Umbilical cord (tissue), 2 donors: ENCODE data around the gene RNF121. TPM values are rescaled to one million over a fixed set of nuclear protein-coding genes. Genes with fewer than 3 reads are reported as not detected.
A peak's percentile ranks its signal among the peaks of the same experiment; 100 is the strongest.

ENCODE experiments used
- DNase-seq: peaks from one replicate; pipeline ENCODE4 v3.0.0-alpha.2; 2015; ENCODE audit warnings: low spot score
- total RNA-seq: library from RNA; depleted of rRNA; stranded (reverse); fragments of >200 nt; gene quantifications from one replicate; pipeline ENCODE4 v1.2.3, GENCODE V29; 2014; ENCODE audit warnings: low replicate concordance; ENCODE audit not compliant: insufficient read depth

RNF121 gene
- total RNA-seq, 1 donor from 2014 or later = 30.1 TPM

DNA sequence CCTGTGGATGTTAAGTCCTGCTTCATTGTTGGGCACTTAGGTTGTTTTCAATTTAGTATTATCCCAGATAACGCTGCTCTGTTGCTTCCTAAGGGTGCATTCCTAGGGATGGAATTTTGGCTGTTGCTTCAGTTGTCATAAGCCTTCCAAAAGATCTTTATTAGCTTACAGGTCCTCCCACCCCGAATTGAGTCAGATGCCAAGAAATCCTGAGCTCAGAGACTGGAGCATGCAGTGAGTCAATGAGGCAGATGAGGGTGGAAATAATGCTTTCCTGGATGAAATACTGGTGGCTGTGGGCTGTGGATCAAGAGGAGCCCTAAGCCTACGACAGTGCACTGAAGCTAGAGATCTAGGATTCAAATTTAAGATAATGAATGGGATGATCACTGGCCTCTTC, 59.2 kb downstream of the RNF121 start:
- DNase-seq = peak; percentile 87

DNA sequence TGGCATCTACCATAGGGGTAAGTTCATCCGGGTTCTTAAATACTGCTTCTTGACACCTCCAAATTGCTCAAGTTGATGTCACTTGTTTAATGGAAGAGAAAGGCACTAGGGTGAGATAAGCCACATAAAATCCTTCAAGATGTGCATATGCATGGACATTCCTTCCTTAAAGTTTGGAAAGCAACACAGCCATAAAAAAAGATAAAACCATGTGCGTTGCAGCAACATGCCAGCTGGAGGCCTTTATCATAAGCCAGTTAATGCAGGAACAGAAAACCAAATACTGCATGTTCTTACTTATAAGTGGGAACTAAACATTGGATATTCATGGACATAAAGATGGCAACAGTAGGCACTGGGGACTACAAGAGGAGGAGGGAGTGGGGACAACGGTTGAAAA, 61.9 kb downstream of the RNF121 start:
- DNase-seq = peak; percentile 46

DNA sequence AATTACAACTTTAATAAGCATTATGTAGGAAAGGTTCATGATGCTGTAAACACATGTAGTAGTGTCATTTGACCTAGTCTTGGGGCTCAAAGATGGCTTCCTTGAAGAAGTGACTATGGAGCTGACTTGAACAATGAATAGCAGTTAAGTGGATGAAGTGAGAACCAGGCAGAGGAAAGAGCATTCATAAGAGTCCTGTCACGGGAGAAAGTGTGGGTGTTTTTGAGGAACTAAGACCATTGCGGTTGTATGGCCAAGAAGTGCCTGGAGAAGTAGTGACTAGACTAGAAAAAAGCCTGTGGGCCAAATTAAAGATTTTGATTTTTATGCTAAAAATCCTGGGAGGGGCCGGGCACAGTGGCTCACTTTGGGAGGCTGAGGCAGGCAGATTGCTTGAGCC, 62.6 kb downstream of the RNF121 start:
- DNase-seq = peak; percentile 49

DNA sequence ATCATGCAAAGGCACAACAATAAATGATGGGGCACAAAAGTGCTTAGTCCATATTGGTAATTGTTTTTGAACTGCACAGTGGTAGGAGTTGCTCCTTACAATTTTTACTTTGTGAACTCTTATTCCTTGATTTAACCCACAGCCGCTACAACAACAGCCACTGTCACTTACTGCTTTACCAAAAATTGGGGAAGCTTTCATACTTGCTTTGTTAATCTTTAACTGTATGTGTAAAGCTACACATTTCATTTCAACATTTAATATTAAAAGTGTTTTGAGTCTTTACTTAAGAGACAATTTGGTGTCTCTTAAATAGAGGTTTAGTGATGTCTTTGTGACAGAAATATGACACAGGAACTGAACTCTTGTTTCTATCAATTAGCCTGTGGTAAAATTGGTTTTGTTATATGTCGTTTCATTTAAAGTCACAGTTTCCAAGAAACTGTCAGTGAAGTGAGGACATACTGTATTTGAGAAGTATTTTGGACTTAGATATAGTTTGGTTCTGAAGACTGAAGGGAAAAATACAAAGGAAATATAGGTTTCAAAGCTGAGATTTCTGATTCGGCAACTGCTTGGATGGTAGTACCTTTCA, 63.4 kb downstream of the RNF121 start:
- DNase-seq = no peak

DNA sequence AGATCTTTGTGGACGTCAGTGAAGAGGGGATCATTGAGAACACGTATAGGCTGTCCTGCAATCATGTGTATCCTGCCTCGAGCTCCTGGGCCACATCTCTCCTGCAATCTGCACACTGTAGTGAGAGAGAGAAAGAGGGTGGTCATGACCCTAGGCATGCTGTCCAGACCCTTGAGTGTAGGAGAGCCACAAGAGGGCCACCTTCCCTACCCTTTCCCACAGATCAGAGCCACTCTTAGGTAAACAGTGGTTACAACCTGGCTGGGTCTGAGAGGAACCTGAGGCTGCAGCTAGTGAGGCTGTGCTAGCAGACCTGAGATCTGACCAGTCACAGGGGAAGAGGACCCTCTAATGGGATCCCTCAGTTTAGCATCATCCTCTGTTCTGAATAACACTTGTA, 65.9 kb downstream of the RNF121 start:
- no peak for DNase-seq

DNA sequence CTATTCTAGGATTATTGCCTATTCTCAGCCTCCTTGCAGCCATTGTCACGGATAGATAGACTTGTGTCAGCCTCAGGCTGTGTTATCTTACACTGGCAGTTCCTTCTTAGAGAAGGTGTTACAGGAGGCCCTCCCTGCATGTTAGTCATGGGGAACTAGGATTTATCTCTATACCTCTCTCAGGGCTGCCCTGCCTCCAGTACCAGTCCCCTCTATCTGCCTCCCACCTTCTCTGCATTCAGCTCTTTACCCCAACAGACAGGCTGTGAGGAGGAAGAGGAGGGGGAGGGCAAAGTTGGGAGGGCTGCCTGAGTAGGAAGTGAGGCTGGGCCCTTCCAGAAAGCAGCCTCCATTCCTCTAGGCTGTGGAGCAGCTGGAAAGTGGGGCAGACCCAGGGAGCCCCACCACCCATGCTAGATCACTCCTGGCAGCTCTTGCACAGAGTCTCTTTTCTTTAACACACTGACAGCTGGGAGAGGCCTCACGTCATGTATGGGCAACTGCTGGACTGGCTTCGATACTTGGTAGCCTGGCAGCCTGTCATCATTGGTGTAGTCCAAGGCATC, 67.0 kb downstream of the RNF121 start:
- no peak for DNase-seq

DNA sequence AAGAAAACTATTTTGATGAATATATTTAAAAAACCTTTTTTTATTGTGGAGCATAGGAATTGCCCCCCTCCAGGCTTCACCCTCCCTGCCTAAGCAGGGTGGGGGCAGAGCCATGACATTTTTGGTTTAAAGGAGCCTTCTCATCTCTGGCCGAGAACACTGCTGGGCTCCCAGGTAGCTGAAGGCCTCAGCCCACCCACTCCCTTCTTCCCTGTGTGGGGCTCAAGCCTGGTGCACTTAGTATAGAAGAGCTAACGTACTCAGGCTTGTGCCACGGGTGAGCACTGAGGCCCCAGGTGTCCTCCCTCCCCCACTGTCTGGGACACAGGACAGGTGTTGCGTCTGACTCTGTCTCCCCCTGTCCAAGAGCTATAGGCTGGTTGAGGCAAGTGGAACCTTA, 67.7 kb downstream of the RNF121 start:
- DNase-seq = no peak

DNA sequence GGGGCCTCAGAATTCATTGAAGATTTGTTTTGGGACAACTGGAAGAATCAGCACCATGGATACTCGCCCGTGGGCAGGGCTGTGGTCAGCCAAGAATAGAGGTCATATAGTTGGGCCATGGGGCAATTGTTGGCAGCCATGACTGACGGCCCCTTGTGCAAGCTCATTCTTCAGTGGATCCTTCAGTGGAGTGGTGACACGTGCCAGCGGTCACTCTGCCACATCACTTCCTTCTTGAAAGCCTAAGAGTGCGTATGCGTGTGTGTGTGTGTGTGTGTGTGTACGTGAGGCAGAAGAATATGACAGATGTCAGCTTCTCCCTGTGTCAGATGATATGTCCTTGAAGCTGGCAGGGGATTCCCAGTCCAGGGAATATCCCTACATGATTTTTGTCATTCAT, 68.1 kb downstream of the RNF121 start:
- no peak for DNase-seq

DNA sequence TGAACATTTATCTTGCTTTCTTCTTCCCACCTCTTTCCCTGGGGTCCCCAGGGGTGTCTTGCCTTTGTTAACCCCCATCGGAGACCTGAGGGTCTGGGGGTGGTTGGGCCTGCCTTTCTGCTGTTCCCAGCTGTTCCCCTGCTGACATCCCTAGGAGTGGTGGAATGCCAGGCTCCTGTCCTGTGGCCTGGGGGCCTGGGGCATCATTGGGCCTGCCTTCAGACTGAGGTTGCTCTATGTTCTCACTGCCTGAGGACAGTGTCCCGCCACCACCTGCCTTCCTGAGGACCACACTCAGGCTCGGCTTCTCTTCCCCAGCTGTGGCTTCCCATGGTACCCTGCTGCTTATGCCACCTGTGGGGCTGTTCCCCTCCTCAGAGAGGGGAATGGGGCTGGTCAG, 68.7 kb downstream of the RNF121 start:
- no peak for DNase-seq

DNA sequence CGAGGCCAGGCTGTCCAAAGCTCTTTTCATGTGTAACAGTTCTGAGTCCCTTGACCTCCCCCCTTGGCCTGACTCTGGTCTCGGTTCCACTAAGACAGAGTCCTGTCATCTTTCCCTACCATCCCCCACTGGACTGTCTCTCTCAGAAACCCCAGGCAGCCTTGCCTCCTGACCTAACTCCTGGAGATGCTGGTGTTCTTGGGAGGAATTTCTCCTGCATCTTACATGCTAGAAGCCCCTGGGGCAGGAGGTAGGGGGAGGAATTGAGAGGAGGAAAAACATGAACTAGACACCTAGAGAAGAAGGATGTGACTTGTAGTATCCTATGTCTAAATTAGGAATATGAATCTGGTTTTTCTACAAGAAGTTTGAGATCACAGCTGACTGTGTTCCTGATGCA, 69.2 kb downstream of the RNF121 start:
- no peak for DNase-seq

DNA sequence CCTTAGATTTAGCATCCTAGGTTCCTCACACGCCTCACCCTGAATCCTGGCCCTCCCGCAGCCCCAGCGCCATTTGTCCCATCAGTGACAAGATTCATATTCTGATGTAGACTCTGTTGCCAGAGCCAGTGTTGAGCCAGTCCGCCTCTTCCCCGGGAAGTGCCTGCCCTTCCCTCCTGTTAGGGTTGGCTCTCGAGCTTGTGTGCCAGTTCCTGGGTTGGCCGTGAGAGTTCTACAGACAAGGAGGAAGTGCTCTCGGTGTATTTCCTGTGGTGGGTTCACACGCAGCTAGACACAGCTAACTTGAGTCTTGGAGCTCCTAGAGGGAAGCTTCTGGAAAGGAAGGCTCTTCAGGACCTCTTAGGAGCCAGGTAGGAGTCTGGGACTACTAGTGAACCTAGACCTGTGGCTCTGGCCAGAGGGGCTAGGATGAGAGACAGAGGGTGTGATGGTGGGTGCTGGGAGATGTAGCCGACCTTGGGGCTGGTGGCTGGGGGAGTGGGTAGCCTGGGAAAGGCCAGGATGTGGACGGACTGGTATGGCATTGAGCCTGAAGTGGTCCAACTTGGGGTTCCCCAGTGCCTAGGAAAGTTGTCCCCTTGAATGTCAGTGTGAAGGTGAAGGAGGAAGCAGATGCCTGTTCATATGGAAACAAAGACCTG, 69.9 kb downstream of the RNF121 start, which contains the start of gene IL18BP:
Gene IL18BP, plus strand, starts transcription at position 261 of the 662 bp plus-strand sequence. CDS start 1,076 bp downstream, outside the sequence.
- no peak for DNase-seq

DNA sequence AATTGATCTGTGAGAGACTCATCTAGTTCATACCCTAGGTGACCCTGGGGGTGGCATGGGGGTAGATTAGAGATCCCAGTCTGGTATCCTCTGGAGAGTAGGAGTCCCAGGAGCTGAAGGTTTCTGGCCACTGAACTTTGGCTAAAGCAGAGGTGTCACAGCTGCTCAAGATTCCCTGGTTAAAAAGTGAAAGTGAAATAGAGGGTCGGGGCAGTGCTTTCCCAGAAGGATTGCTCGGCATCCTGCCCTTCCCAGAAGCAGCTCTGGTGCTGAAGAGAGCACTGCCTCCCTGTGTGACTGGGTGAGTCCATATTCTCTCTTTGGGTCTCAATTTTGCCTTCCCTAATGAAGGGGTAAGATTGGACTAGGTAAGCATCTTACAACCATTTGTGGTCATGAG, 70.5 kb downstream of the RNF121 start:
- DNase-seq = no peak

DNA sequence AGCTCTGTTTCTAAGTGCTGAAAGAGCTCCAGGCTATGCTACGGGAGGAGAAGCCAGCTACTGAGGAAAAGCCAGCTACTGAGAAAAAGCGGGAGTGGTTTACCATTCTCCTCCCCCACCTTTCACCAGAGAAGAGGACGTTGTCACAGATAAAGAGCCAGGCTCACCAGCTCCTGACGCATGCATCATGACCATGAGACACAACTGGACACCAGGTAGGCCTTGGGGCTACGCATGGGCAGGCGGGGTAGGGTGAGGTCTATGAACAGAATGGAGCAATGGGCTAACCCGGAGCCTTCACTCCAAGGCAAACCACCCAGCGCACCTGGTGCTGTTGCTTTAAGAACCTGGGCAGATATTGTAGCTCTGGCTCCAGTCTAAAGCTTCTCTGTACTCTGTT, 71.0 kb downstream of the RNF121 start:
- DNase-seq = no peak

DNA sequence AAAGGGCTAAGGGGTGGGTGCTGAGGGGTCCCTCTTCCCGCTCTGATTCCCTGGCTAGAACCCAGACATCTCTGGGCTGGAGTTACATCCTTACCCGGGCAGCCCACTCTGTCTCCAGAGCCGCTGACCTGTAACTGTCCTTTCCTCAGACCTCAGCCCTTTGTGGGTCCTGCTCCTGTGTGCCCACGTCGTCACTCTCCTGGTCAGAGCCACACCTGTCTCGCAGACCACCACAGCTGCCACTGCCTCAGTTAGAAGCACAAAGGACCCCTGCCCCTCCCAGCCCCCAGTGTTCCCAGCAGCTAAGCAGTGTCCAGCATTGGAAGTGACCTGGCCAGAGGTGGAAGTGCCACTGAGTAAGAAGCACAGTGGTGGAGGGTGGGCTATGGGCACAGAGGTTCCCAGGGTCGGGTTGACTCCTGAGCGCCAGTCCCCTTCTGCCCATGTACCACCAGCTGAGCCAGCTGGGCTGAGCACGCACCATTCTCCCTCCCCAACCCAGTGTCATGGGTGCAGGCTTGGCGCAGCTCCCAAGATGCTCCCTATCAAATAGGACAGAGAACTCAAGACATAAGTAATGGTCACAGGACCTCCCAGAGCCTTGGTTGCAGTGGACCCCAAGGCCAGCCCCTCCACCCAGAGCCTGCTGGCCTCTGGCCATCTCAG, 71.5 kb downstream of the RNF121 start:
- no peak for DNase-seq

DNA sequence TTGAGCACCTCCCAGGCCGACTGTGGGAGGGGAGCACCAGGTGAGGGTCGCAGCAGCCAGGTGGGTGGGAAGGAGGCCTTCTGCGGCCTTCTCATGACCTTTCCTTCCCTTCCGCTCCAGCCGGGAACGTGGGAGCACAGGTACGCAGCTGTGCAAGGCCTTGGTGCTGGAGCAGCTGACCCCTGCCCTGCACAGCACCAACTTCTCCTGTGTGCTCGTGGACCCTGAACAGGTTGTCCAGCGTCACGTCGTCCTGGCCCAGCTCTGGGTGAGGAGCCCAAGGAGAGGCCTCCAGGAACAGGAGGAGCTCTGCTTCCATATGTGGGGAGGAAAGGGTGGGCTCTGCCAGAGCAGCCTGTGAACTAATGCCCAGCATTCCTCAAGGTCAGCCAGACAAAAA, 72.4 kb downstream of the RNF121 start:
- DNase-seq = no peak

DNA sequence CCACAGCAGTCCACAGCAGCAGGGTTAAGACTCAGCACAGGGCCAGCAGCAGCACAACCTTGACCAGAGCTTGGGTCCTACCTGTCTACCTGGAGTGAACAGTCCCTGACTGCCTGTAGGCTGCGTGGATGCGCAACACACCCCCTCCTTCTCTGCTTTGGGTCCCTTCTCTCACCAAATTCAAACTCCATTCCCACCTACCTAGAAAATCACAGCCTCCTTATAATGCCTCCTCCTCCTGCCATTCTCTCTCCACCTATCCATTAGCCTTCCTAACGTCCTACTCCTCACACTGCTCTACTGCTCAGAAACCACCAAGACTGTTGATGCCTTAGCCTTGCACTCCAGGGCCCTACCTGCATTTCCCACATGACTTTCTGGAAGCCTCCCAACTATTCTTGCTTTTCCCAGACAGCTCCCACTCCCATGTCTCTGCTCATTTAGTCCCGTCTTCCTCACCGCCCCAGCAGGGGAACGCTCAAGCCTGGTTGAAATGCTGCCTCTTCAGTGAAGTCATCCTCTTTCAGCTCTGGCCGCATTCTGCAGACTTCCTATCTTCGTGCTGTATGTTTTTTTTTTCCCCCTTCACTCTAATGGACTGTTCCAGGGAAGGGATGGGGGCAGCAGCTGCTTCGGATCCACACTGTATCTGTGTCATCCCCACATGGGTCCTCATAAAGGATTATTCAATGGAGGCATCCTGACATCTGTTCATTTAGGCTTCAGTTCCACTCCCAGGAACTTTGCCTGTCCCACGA, 73.2 kb downstream of the RNF121 start:
- peak; percentile 58 for DNase-seq

DNA sequence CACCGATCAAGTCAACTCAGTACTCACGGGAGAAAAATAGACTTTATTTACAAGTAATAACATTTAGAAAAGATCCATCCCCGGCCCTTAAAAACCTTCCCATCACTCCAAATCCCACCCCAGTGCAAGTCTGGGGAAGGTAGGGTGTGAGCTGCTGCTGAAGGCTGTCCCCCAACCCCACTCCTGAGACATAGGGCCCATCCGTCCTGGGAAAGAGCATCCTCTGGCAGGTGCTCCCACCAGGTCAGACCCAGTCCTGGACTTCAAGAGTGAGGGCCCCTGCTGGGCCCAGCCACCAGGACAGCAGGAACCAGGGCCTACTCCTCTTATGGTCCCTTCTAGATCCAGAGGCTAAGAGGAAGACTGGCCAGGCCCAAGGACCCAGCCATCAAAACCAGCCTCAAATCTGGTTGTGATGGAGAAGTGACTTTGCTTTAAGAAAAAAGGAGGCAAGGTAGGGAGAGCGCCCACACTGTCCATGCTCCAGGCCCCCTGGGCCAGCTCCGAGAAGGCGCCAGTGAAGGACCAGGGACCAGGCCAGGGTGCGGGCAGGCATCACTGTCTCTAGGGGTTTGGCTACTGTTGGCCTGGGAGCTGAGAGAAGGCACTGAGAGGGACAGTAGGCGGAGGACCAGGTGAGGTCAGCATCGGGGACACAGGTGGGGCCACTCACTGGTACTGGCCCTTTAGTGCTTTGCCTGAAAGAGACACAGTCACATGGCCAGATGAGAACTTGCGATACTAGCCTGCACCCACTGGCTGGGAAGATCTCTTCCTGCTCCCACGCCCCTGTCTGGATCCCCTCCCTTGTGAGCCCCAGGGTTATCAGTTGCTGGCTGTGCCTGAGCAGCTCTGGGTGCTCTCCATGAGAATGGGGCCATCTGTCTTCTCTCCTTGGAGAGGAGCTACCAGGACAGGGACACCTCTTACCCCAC, 74.3 kb downstream of the RNF121 start:
- DNase-seq = no peak

DNA sequence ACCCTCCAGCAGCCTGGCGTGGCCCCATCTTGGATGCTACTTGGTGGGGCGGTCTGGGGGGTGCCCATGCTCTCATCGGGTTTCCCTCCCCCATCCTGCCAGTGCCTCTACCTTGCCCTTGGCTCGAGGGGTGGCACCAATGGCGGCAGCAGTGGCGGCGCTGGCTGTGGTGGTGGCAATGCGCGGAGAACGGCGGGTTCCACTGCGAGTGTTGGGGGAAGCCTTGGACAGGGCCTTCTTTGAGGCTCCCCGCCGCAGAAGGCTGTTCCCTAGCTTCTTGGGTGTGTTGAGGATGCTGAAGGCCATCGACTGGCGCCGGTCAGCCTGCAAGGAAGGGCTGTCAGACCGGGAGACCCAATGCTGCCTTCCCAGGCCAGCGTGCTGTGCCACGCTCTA, 74.9 kb downstream of the RNF121 start:
- DNase-seq = no peak

DNA sequence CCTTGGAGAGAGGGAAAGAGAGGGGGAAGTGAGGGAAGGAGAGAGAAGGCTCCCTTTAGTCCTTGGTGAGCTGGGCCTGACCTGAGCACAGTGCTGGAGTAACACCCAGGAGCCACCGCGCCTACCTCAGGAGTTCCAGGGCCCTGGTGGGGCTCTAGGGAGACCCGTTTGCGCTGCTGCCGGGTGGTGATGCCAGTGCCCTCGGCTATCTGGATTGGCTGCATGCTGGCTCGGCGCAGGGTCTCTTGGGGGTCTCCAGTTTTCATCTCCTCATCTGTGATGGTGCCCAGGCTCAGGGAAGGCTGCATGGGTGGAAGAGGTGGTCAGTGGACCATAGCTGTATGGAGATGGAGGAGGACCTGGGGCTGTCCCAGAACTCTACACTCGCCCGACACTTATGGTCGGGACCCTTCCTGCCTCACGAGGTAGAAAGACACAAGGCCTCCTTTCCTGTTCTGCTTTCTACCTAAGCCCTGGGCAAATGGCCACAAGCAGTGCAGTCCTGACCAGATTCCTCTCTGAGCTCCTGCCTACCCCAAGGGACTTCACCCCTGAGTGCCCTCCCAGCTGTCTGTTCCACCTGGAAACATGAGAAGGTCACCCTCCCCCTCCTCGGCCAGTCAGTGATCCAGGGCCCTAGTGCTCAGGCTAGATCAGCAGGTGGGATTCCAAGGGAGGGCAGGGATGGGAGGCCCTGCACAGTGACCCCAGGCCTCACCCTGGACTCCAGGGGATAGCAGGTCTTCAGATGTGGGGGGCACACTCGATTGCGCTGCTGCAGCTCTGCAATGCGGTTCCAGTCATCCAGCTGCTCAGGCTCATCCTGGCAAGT, 75.9 kb downstream of the RNF121 start:
- DNase-seq = no peak
